SU-DHL-6 (cell line): Measurements from ENCODE around the gene KRT82.

Experiments used
- H2AFZ ChIP-seq: fragments of 200-600 bp; sonication (generic); 2 replicates; pipeline ENCODE4 v1.6.1; 2014; ENCODE audit warnings: low read depth, mild to moderate bottlenecking, moderate library complexity, mixed read lengths, antibody characterized with exemption, low read length; ENCODE audit not compliant: severe bottlenecking
- H3F3A ChIP-seq: fragments of 200-600 bp; shearing (Covaris generic); 2 replicates; pipeline ENCODE4 v1.6.0; 2016; ENCODE audit warnings: antibody characterized with exemption, mild to moderate bottlenecking; ENCODE audit not compliant: insufficient read depth
- H3K27ac ChIP-seq: fragments of 200-600 bp; sonication (generic); 2 replicates; pipeline ENCODE4 v1.5.1; 2016; ENCODE audit warnings: low read depth, mild to moderate bottlenecking, low read length, moderate library complexity, mixed read lengths
- H3K27me3 ChIP-seq: fragments of 200-600 bp; sonication (generic), shearing (Covaris generic); 2 replicates; pipeline ENCODE4 v1.6.0; 2014; ENCODE audit warnings: mild to moderate bottlenecking, low read length
- H3K36me3 ChIP-seq: fragments of 200-600 bp; sonication (generic); 2 replicates; pipeline ENCODE4 v1.6.1; 2014; ENCODE audit warnings: mild to moderate bottlenecking, low read length, mixed read lengths
- H3K4me2 ChIP-seq: fragments of 300-600, 200-600 bp; shearing (Covaris generic), sonication (generic); 2 replicates; pipeline ENCODE4 v1.6.0; 2014; ENCODE audit warnings: low read length, low read depth, mild to moderate bottlenecking; ENCODE audit not compliant: poor library complexity, severe bottlenecking
- H3K4me3 ChIP-seq: fragments of 200-600 bp; sonication (generic); 2 replicates; pipeline ENCODE4 v1.5.1; 2014; ENCODE audit warnings: antibody characterized with exemption, low read length, mild to moderate bottlenecking, mixed read lengths; ENCODE audit not compliant: insufficient read depth, poor library complexity, severe bottlenecking
- H3K79me2 ChIP-seq: fragments of 200-600 bp; sonication (generic); 2 replicates; pipeline ENCODE4 v1.6.1; 2014; ENCODE audit warnings: mild to moderate bottlenecking, low read length, moderate library complexity; ENCODE audit not compliant: insufficient read depth
- H3K9ac ChIP-seq: fragments of 200-600 bp; sonication (generic); 2 replicates; pipeline ENCODE4 v1.7.0; 2014; ENCODE audit warnings: mild to moderate bottlenecking, low read length
- H3K9me2 ChIP-seq: fragments of 200-600 bp; sonication (generic); replicated peaks from 2 replicates; pipeline ENCODE4 v1.6.1; 2014; ENCODE audit warnings: low read length; ENCODE audit not compliant: insufficient read depth
- H3K9me3 ChIP-seq: fragments of 200-600 bp; sonication (generic); 2 replicates; pipeline ENCODE4 v1.6.1; 2014; ENCODE audit warnings: low read length, mixed read lengths; ENCODE audit not compliant: insufficient read depth
- H4K20me1 ChIP-seq: fragments of 200-600 bp; sonication (generic); 2 replicates; pipeline ENCODE4 v1.6.1; 2014; ENCODE audit warnings: low read depth, mild to moderate bottlenecking, antibody characterized with exemption, low read length, moderate library complexity, mixed read lengths
- CTCF ChIP-seq: fragments of 200-600 bp; sonication (generic); IDR thresholded peaks from one replicate; pipeline ENCODE4 v1.5.1; 2017; ENCODE audit warnings: antibody characterized with exemption, mild to moderate bottlenecking, low read length, moderate library complexity; ENCODE audit not compliant: insufficient read depth, poor library complexity, severe bottlenecking
- EZH2phosphoT487 ChIP-seq: fragments of 200-600 bp; sonication (generic), shearing (Covaris generic); conservative IDR thresholded peaks from 2 replicates; pipeline ENCODE4 v1.6.1; 2018; ENCODE audit warnings: mild to moderate bottlenecking, antibody characterized with exemption, low read length, moderate library complexity, mixed read lengths

Gene KRT82

GRCh38 chr12:52416795-52417194 is 10.7 kb upstream of the KRT82 start:
- TF ChIP-seq CTCF (no peak), EZH2phosphoT487 (no peak)
- H3K4me2 ChIP-seq = no peak overlapping the region
- no peak overlapping the region for H2AFZ ChIP-seq
- H3K36me3 ChIP-seq = no peaks in the 10 kb centered on the region
- H3K27me3 ChIP-seq = no peaks in the 10 kb centered on the region
- H3K27ac ChIP-seq = no peak overlapping the region
- H3F3A ChIP-seq = no peaks in the 10 kb centered on the region
- H3K9ac ChIP-seq = no peak overlapping the region
- H4K20me1 ChIP-seq = no peaks in the 10 kb centered on the region
- no peaks in the 10 kb centered on the region for H3K79me2 ChIP-seq
- H3K9me2 ChIP-seq = no peaks in the 10 kb centered on the region
- H3K9me3 ChIP-seq = no peaks in the 10 kb centered on the region
- H3K4me3 ChIP-seq = no peak overlapping the region

- no peaks in the 10 kb centered on the region for H3K36me3 ChIP-seq
- H3K79me2 ChIP-seq = no peaks in the 10 kb centered on the region
- no peaks in the 10 kb centered on the region for H3K9me2 ChIP-seq
- no peak overlapping the region for H3K4me3 ChIP-seq
- H3K9me3 ChIP-seq = no peaks in the 10 kb centered on the region
- no peaks in the 10 kb centered on the region for H3F3A ChIP-seq
- no peak overlapping the region for H3K27ac ChIP-seq
- H4K20me1 ChIP-seq = no peaks in the 10 kb centered on the region
- H3K27me3 ChIP-seq = no peaks in the 10 kb centered on the region
- H2AFZ ChIP-seq = no peak overlapping the region
- H3K4me2 ChIP-seq = no peak overlapping the region
- TF ChIP-seq EZH2phosphoT487 (no peak), CTCF (no peak)
- H3K9ac ChIP-seq = no peak overlapping the region
Observed at GRCh38 chr12:52415870-52416750, 10.0 kb upstream of the KRT82 start.

- no peaks in the 10 kb centered on the region for H4K20me1 ChIP-seq
- no peak overlapping the region for H2AFZ ChIP-seq
- no peak overlapping the region for H3K4me3 ChIP-seq
- H3K27ac ChIP-seq = no peak overlapping the region
- no peaks in the 10 kb centered on the region for H3F3A ChIP-seq
- no peak for TF ChIP-seq CTCF
- TF ChIP-seq EZH2phosphoT487 = no peak
- H3K9me2 ChIP-seq = no peaks in the 10 kb centered on the region
- no peaks in the 10 kb centered on the region for H3K9me3 ChIP-seq
- H3K4me2 ChIP-seq = no peak overlapping the region
- H3K27me3 ChIP-seq = no peaks in the 10 kb centered on the region
- no peak overlapping the region for H3K9ac ChIP-seq
- no peaks in the 10 kb centered on the region for H3K36me3 ChIP-seq
- no peaks in the 10 kb centered on the region for H3K79me2 ChIP-seq
Observed at GRCh38 chr12:52414936-52415335, 8.8 kb upstream of the KRT82 start.
